ENCODE measurements around the gene PRLH.

Gene PRLH

GRCh38 chr2:237533668-237534161 lies 32.7 kb upstream of the PRLH start:
- TF ChIP-seq CTCF (IDR thresholded peaks at IDR 0.05; ENCODE audit: borderline replicate concordance, control extremely low read depth, extremely low read depth, insufficient read depth, missing control alignments): no peak
- no peak for DNase-seq (ENCODE audit: low spot score)
- in situ Hi-C loops (cut with MboI; ENCODE audit: low sequenced_read_pairs, unreplicated experiment): no loop called here

GRCh38 chr2:237534380-237534779 lies 32.0 kb upstream of the PRLH start:
- in situ Hi-C loops (cut with MboI; ENCODE audit: low sequenced_read_pairs, unreplicated experiment): no loop called here
- no peak for TF ChIP-seq CTCF (IDR thresholded peaks at IDR 0.05; ENCODE audit: borderline replicate concordance, control extremely low read depth, extremely low read depth, insufficient read depth, missing control alignments)
- no peak for DNase-seq (ENCODE audit: low spot score)

GRCh38 chr2:237535385-237536082 lies 30.8 kb upstream of the PRLH start:
- in situ Hi-C loops (cut with MboI; ENCODE audit: low sequenced_read_pairs, unreplicated experiment): no loop called here
- TF ChIP-seq CTCF (IDR thresholded peaks at IDR 0.05; ENCODE audit: borderline replicate concordance, control extremely low read depth, extremely low read depth, insufficient read depth, missing control alignments): no peak
- DNase-seq (ENCODE audit: low spot score): no peak

- no peak for DNase-seq (ENCODE audit: low spot score)
- in situ Hi-C loops (cut with MboI; ENCODE audit: low sequenced_read_pairs, unreplicated experiment): no loop called here
- no peak for TF ChIP-seq CTCF (IDR thresholded peaks at IDR 0.05; ENCODE audit: borderline replicate concordance, control extremely low read depth, extremely low read depth, insufficient read depth, missing control alignments)
These were observed 30.3 kb upstream of the PRLH start for GRCh38 chr2:237536083-237536415.

- in situ Hi-C loops (cut with MboI; ENCODE audit: low sequenced_read_pairs, unreplicated experiment): no loop called here
- no peak for TF ChIP-seq CTCF (IDR thresholded peaks at IDR 0.05; ENCODE audit: borderline replicate concordance, control extremely low read depth, extremely low read depth, insufficient read depth, missing control alignments)
- no peak for DNase-seq (ENCODE audit: low spot score)
These were observed 29.8 kb upstream of the PRLH start for GRCh38 chr2:237536617-237537016.

- in situ Hi-C loops (cut with MboI; ENCODE audit: low sequenced_read_pairs, unreplicated experiment): no loop called here
- no peak for DNase-seq (ENCODE audit: low spot score)
- TF ChIP-seq CTCF (IDR thresholded peaks at IDR 0.05; ENCODE audit: borderline replicate concordance, control extremely low read depth, extremely low read depth, insufficient read depth, missing control alignments): no peak
These were observed 28.2 kb upstream of the PRLH start for GRCh38 chr2:237538001-237538720.

Measured in GM13976 (cell line).